Muscle of arm (tissue), 12 donors: Measurements from ENCODE around the gene B4GALNT1. TPM values are rescaled to one million over a fixed set of nuclear protein-coding genes. Genes with fewer than 3 reads are reported as not detected.

Experiments
- DNase-seq: peaks from one replicate; pipeline ENCODE4 v3.0.0-alpha.2; 2013
- polyA plus RNA-seq, 12 donors: library from polyadenylated mRNA; unstranded; fragments of 120-200 nt; gene quantifications; one replicate each; pipeline ENCODE4 v1.2.1, GENCODE V29; 2013; ENCODE audit not compliant: insufficient read length in 12 of 12

B4GALNT1 gene
- polyA plus RNA-seq, 12 donors, result 1.7 to 12.2 (median 2.6) TPM; not detected in 1

GRCh38 chr12:57586832-57587429 is 46.1 kb downstream of the B4GALNT1 start:
- no peak for DNase-seq

GRCh38 chr12:57586128-57586527 is 46.9 kb downstream of the B4GALNT1 start:
- no peak for DNase-seq

GRCh38 chr12:57585156-57585555 is 47.8 kb downstream of the B4GALNT1 start:
- no peak for DNase-seq

GRCh38 chr12:57584690-57585089 is 48.3 kb downstream of the B4GALNT1 start:
- no peak for DNase-seq

- DNase-seq, result no peak
These were observed 49.0 kb downstream of the B4GALNT1 start for GRCh38 chr12:57584050-57584449.

- peak; percentile 77 for DNase-seq
These were observed 49.8 kb downstream of the B4GALNT1 start for GRCh38 chr12:57583008-57583831.

GRCh38 chr12:57582440-57582839 is 50.6 kb downstream of the B4GALNT1 start:
- no peak for DNase-seq

- DNase-seq, result no peak
These were observed 51.2 kb downstream of the B4GALNT1 start for GRCh38 chr12:57581802-57582201.

GRCh38 chr12:57580466-57580795 is 52.6 kb downstream of the B4GALNT1 start:
- no peak for DNase-seq

GRCh38 chr12:57579677-57580465 is 53.1 kb downstream of the B4GALNT1 start:
- DNase-seq, result no peak

GRCh38 chr12:57579011-57579410 is 54.0 kb downstream of the B4GALNT1 start:
- DNase-seq, result no peak

- no peak for DNase-seq
These were observed 54.8 kb downstream of the B4GALNT1 start for GRCh38 chr12:57577981-57578758.

- DNase-seq, result no peak
These were observed 56.3 kb downstream of the B4GALNT1 start for GRCh38 chr12:57576613-57577160.

Other genes with a start within 250 kb of the B4GALNT1 start
- 10 to 100 TPM in 11 of 12 donors, not detected in 1; 36.4 to 92.7 (median 55.7) TPM for gene R3HDM2, start 202.2 kb downstream of the B4GALNT1 start, polyA plus RNA-seq
- gene INHBC, start 198.4 kb downstream of the B4GALNT1 start, polyA plus RNA-seq, result under 1 TPM in 8 of 12 donors, not detected in 4; 0.07 to 0.33 (median 0.15) TPM
- gene INHBE, start 177.9 kb downstream of the B4GALNT1 start, polyA plus RNA-seq, result 1 to 10 TPM in 10 of 12 donors, not detected in 2; 1.0 to 3.4 (median 2.2) TPM
- gene GLI1, start 173.4 kb downstream of the B4GALNT1 start, polyA plus RNA-seq, result 10 to 100 TPM in 6 of 12 donors, 1 to 10 TPM in 5, not detected in 1; 4.9 to 48.6 (median 10.1) TPM
- 10 to 100 TPM in 2 of 12 donors, 1 to 10 TPM in 9, not detected in 1; 3.4 to 18.7 (median 5.6) TPM for gene ARHGAP9, start 153.3 kb downstream of the B4GALNT1 start, polyA plus RNA-seq
- gene MARS1, start 145.1 kb downstream of the B4GALNT1 start, polyA plus RNA-seq, result 100 to 1,000 TPM in 4 of 12 donors, 10 to 100 TPM in 7, not detected in 1; 77.3 to 150 (median 93.0) TPM
- 10 to 100 TPM in 10 of 12 donors, 1 to 10 TPM in 1, not detected in 1; 8.5 to 15.6 (median 13.2) TPM for gene DDIT3, start 112.7 kb downstream of the B4GALNT1 start, polyA plus RNA-seq
- gene MBD6, start 110.4 kb downstream of the B4GALNT1 start, polyA plus RNA-seq, result 10 to 100 TPM in 11 of 12 donors, not detected in 1; 28.7 to 61.8 (median 39.2) TPM
- 100 to 1,000 TPM in 11 of 12 donors, not detected in 1; 142 to 314 (median 155) TPM for gene DCTN2, start 86.0 kb downstream of the B4GALNT1 start, polyA plus RNA-seq
- 1 to 10 TPM in 1 of 12 donors, under 1 TPM in 10, not detected in 1; 0.04 to 5.2 (median 0.21) TPM for gene KIF5A, start 83.2 kb downstream of the B4GALNT1 start, polyA plus RNA-seq
- gene PIP4K2C, start 42.0 kb downstream of the B4GALNT1 start, polyA plus RNA-seq, result 10 to 100 TPM in 11 of 12 donors, not detected in 1; 11.2 to 20.7 (median 12.2) TPM
- 10 to 100 TPM in 11 of 12 donors, not detected in 1; 20.8 to 48.7 (median 27.1) TPM for gene DTX3, start 28.4 kb downstream of the B4GALNT1 start, polyA plus RNA-seq
- gene ARHGEF25, start 21.8 kb downstream of the B4GALNT1 start, polyA plus RNA-seq, result 10 to 100 TPM in 11 of 12 donors, not detected in 1; 24.8 to 40.3 (median 34.3) TPM
- 100 to 1,000 TPM in 10 of 12 donors, 10 to 100 TPM in 1, not detected in 1; 98.8 to 179 (median 121) TPM for gene OS9, start 60.9 kb upstream of the B4GALNT1 start, polyA plus RNA-seq
- gene AGAP2, start 105.5 kb upstream of the B4GALNT1 start, polyA plus RNA-seq, result 10 to 100 TPM in 3 of 12 donors, 1 to 10 TPM in 8, not detected in 1; 5.4 to 36.1 (median 8.7) TPM
- 10 to 100 TPM in 11 of 12 donors, not detected in 1; 40.6 to 55.8 (median 46.6) TPM for gene TSPAN31, start 111.8 kb upstream of the B4GALNT1 start, polyA plus RNA-seq
- gene CDK4, start 119.1 kb upstream of the B4GALNT1 start, polyA plus RNA-seq, result 100 to 1,000 TPM in 11 of 12 donors, not detected in 1; 106 to 176 (median 131) TPM
- 10 to 100 TPM in 3 of 12 donors, 1 to 10 TPM in 8, not detected in 1; 5.1 to 12.2 (median 7.8) TPM for gene MARCHF9, start 121.9 kb upstream of the B4GALNT1 start, polyA plus RNA-seq
- gene CYP27B1, start 133.9 kb upstream of the B4GALNT1 start, polyA plus RNA-seq, result 1 to 10 TPM in 5 of 12 donors, under 1 TPM in 5, not detected in 2; 0.43 to 1.6 (median 0.86) TPM
- gene METTL1, start 138.9 kb upstream of the B4GALNT1 start, polyA plus RNA-seq, result 10 to 100 TPM in 11 of 12 donors, not detected in 1; 17.1 to 31.8 (median 24.4) TPM
- gene EEF1AKMT3, start 139.4 kb upstream of the B4GALNT1 start, polyA plus RNA-seq, result 10 to 100 TPM in 1 of 12 donors, 1 to 10 TPM in 10, not detected in 1; 5.5 to 13.3 (median 7.6) TPM
- 10 to 100 TPM in 11 of 12 donors, not detected in 1; 19.0 to 32.7 (median 27.3) TPM for gene TSFM, start 149.6 kb upstream of the B4GALNT1 start, polyA plus RNA-seq
- gene AVIL, start 185.5 kb upstream of the B4GALNT1 start, polyA plus RNA-seq, result 10 to 100 TPM in 10 of 12 donors, 1 to 10 TPM in 1, not detected in 1; 8.7 to 35.0 (median 25.0) TPM
- 100 to 1,000 TPM in 11 of 12 donors, not detected in 1; 178 to 219 (median 201) TPM for gene CTDSP2, start 213.5 kb upstream of the B4GALNT1 start, polyA plus RNA-seq